Measurements from ENCODE around the gene RAB28. TPM values are rescaled to one million over a fixed set of nuclear protein-coding genes. Genes with fewer than 3 reads are reported as not detected.

RAB28 gene
- total RNA-seq, 4 donors from 2014 or later, result 9.7 to 17.6 (median 12.6) TPM

GRCh38 chr4:13452927-13453579 lies 31.1 kb downstream of the RAB28 start:
- no peaks in the 10 kb centered on the region for H3K27me3 ChIP-seq
- TF ChIP-seq CTCF (IDR thresholded peaks at IDR 0.05) (no peak), POLR2A (IDR thresholded peaks at IDR 0.05) (no peak), POLR2AphosphoS5 (IDR thresholded peaks at IDR 0.05) (no peak), EP300 (IDR thresholded peaks at IDR 0.05) (no peak)
- peaks cover 12% of the 10 kb centered on the region for H3K36me3 ChIP-seq
- H3K9me3 ChIP-seq, result no peaks in the 10 kb centered on the region
- no peak overlapping the region for H3K27ac ChIP-seq
- no peaks in the 10 kb centered on the region for H3K4me1 ChIP-seq
- no peak for DNase-seq (ENCODE audit: low spot score in 2 of 2)
- WGBS, result 100% methylated on average over 1 of the region's 1 CpG
- no peak overlapping the region for H3K4me3 ChIP-seq

- WGBS, result 81% methylated on average over 2 of the region's 2 CpGs
- H3K27ac ChIP-seq, result no peak overlapping the region
- no peaks in the 10 kb centered on the region for H3K27me3 ChIP-seq
- no peaks in the 10 kb centered on the region for H3K4me1 ChIP-seq
- H3K4me3 ChIP-seq, result no peak overlapping the region
- H3K9me3 ChIP-seq, result no peaks in the 10 kb centered on the region
- TF ChIP-seq EP300 (IDR thresholded peaks at IDR 0.05) (no peak), CTCF (IDR thresholded peaks at IDR 0.05) (no peak), POLR2AphosphoS5 (IDR thresholded peaks at IDR 0.05) (no peak), POLR2A (IDR thresholded peaks at IDR 0.05) (no peak)
- H3K36me3 ChIP-seq, result peaks cover 6% of the 10 kb centered on the region
- DNase-seq (ENCODE audit: low spot score in 2 of 2), result no peak
Measured at GRCh38 chr4:13449590-13449989, 34.5 kb downstream of the RAB28 start.

GRCh38 chr4:13445841-13446790 lies 38.0 kb downstream of the RAB28 start:
- no peaks in the 10 kb centered on the region for H3K9me3 ChIP-seq
- H3K36me3 ChIP-seq, result peaks cover 5% of the 10 kb centered on the region
- H3K4me3 ChIP-seq, result no peak overlapping the region
- no peaks in the 10 kb centered on the region for H3K4me1 ChIP-seq
- no peak for DNase-seq (ENCODE audit: low spot score in 2 of 2)
- no peaks in the 10 kb centered on the region for H3K27me3 ChIP-seq
- no peak overlapping the region for H3K27ac ChIP-seq
- WGBS, result 91% methylated on average over 13 of the region's 22 CpGs
- TF ChIP-seq POLR2AphosphoS5 (IDR thresholded peaks at IDR 0.05) (no peak), CTCF (IDR thresholded peaks at IDR 0.05) (no peak), EP300 (IDR thresholded peaks at IDR 0.05) (no peak), POLR2A (IDR thresholded peaks at IDR 0.05) (no peak)

- H3K36me3 ChIP-seq, result peaks cover 5% of the 10 kb centered on the region
- no peaks in the 10 kb centered on the region for H3K4me1 ChIP-seq
- no peaks in the 10 kb centered on the region for H3K27me3 ChIP-seq
- no peak overlapping the region for H3K27ac ChIP-seq
- no peak overlapping the region for H3K4me3 ChIP-seq
- DNase-seq (ENCODE audit: low spot score in 2 of 2), result no peak
- TF ChIP-seq POLR2AphosphoS5 (IDR thresholded peaks at IDR 0.05) (no peak), EP300 (IDR thresholded peaks at IDR 0.05) (no peak), POLR2A (IDR thresholded peaks at IDR 0.05) (no peak), CTCF (IDR thresholded peaks at IDR 0.05) (no peak)
- peaks cover under 1% of the 10 kb centered on the region for H3K9me3 ChIP-seq
Measured at GRCh38 chr4:13441506-13441905, 42.6 kb downstream of the RAB28 start.

GRCh38 chr4:13436962-13437361 lies 47.2 kb downstream of the RAB28 start:
- no peak overlapping the region for H3K4me3 ChIP-seq
- no peak for DNase-seq (ENCODE audit: low spot score in 2 of 2)
- no peaks in the 10 kb centered on the region for H3K27me3 ChIP-seq
- H3K36me3 ChIP-seq, result no peaks in the 10 kb centered on the region
- H3K4me1 ChIP-seq, result no peaks in the 10 kb centered on the region
- 96% methylated on average over 2 of the region's 2 CpGs for WGBS
- TF ChIP-seq POLR2AphosphoS5 (IDR thresholded peaks at IDR 0.05), result no peak
- TF ChIP-seq EP300 (IDR thresholded peaks at IDR 0.05), result no peak
- TF ChIP-seq CTCF (IDR thresholded peaks at IDR 0.05), result no peak
- TF ChIP-seq POLR2A (IDR thresholded peaks at IDR 0.05), result no peak
- peaks cover 7% of the 10 kb centered on the region for H3K9me3 ChIP-seq
- no peak overlapping the region for H3K27ac ChIP-seq
